PC-3 (cell line): ENCODE data around the gene CHD3. TPM values are rescaled to one million over a fixed set of nuclear protein-coding genes. Genes with fewer than 3 reads are reported as not detected.

Experiments
- ATAC-seq: fragments of 200-7000 bp; cut with Tn5 transposase; 2 replicates; pipeline ENCODE4 v1.9.1; 2020; ENCODE audit warnings: mild to moderate bottlenecking, moderate library complexity
- BruUV-seq: library from RNA; stranded (reverse); fragments of 400-500 nt; replicated peaks from 2 replicates; lab custom pipeline; 2021; lab: Mats Ljungman, UMichigan
- CTCF ChIA-PET: fragments of 300-600 bp; sonication (Branson Sonifier 250); formaldehyde crosslinking; loops from one replicate; lab custom pipeline; 2022; ENCODE audit warnings: antibody characterized with exemption; lab: Charles Lee
- POLR2A ChIA-PET: fragments of 300-600 bp; sonication (Branson Sonifier 250); formaldehyde crosslinking; loops from one replicate; lab custom pipeline; 2022; ENCODE audit warnings: antibody characterized with exemption; ENCODE audit not compliant: unreplicated experiment; lab: Charles Lee
- DNase-seq: peaks from one replicate; pipeline ENCODE4 v3.0.0-alpha.2; 2015
- H2AFZ ChIP-seq: fragments of 300-600 bp; sonication (generic); 2 replicates; pipeline ENCODE4 v1.6.0; 2016; ENCODE audit warnings: antibody characterized with exemption, low read length
- H3F3A ChIP-seq: fragments of 300-600 bp; sonication (generic); one replicate; pipeline ENCODE4 v1.6.0; 2017; ENCODE audit warnings: antibody characterized with exemption, low read length, control low read depth, mild to moderate bottlenecking; ENCODE audit not compliant: unreplicated experiment
- H3K27ac ChIP-seq: fragments of 300-600 bp; sonication (generic); 2 replicates; pipeline ENCODE4 v1.5.1; 2016; ENCODE audit warnings: mild to moderate bottlenecking, low read length
- H3K27me3 ChIP-seq: fragments of 300-600 bp; sonication (generic); 2 replicates; pipeline ENCODE4 v1.6.1; 2016; ENCODE audit warnings: low read length, mixed read lengths
- H3K36me3 ChIP-seq: fragments of 300-600 bp; sonication (generic); 2 replicates; pipeline ENCODE4 v1.6.1; 2016; ENCODE audit warnings: low read depth, mixed run types, low read length, mixed read lengths
- H3K4me1 ChIP-seq: fragments of 300-600 bp; sonication (generic); 2 replicates; pipeline ENCODE4 v1.5.1; 2016; ENCODE audit warnings: low read length; ENCODE audit not compliant: insufficient read depth
- H3K4me2 ChIP-seq: fragments of 300-600 bp; sonication (generic); 2 replicates; pipeline ENCODE4 v1.6.0; 2016; ENCODE audit warnings: low read length
- H3K4me3 ChIP-seq: fragments of 300-600 bp; sonication (generic); 2 replicates; pipeline ENCODE4 v1.5.1; 2016; ENCODE audit warnings: mild to moderate bottlenecking, low read length, mixed read lengths
- H3K79me2 ChIP-seq: fragments of 300-600 bp; sonication (generic); 2 replicates; pipeline ENCODE4 v1.6.1; 2017; ENCODE audit warnings: low read length, mixed read lengths
- H3K9ac ChIP-seq: fragments of 300-600 bp; sonication (generic); 2 replicates; pipeline ENCODE4 v1.6.0; 2016; ENCODE audit warnings: mild to moderate bottlenecking, low read length
- H3K9me2 ChIP-seq: fragments of 300-600 bp; sonication (generic); replicated peaks from 2 replicates; pipeline ENCODE4 v1.6.1; 2016; ENCODE audit warnings: mixed run types, low read length, mixed read lengths
- H3K9me3 ChIP-seq: fragments of 300-600 bp; sonication (generic); 2 replicates; pipeline ENCODE4 v1.6.1; 2016; ENCODE audit warnings: low read length, mixed read lengths
- H4K20me1 ChIP-seq: fragments of 300-600 bp; sonication (generic); 2 replicates; pipeline ENCODE4 v1.6.1; 2016; ENCODE audit warnings: low read length, mixed read lengths
- CTCF ChIP-seq: fragments of 300-600 bp; sonication (generic); conservative IDR thresholded peaks from 2 replicates; pipeline ENCODE4 v1.5.1; 2017; ENCODE audit warnings: antibody characterized with exemption, low read depth, mild to moderate bottlenecking, low read length
- EZH2 ChIP-seq: fragments of 300-600 bp; sonication (generic); IDR thresholded peaks from one replicate; pipeline ENCODE4 v1.6.1; 2017; ENCODE audit warnings: antibody characterized with exemption, mild to moderate bottlenecking, low read length; ENCODE audit not compliant: unreplicated experiment
- EZH2phosphoT487 ChIP-seq: fragments of 300-600 bp; sonication (generic); IDR thresholded peaks from 2 replicates; pipeline ENCODE4 v1.6.1; 2018; ENCODE audit warnings: mild to moderate bottlenecking, antibody characterized with exemption, low read length, borderline replicate concordance
- intact Hi-C: fragments of 100-400 bp; cut with micrococcal nuclease; formaldehyde crosslinking; loops from 2 replicates; pipeline ENCODE4 v1.9.0; 2023
- total RNA-seq: library from RNA; depleted of rRNA; stranded (reverse); fragments of >200 nt; gene quantifications from 2 replicates; pipeline ENCODE4 v1.2.3, GENCODE V29; 2014

CHD3 gene
- total RNA-seq, 1 experiment from 2014 or later, result 102 TPM

- no peaks in the 10 kb centered on the region for H3F3A ChIP-seq
- TF ChIP-seq CTCF (no peak), EZH2 (no peak), EZH2phosphoT487 (no peak)
- H3K9me2 ChIP-seq, result no peaks in the 10 kb centered on the region
- no peaks in the 10 kb centered on the region for H3K36me3 ChIP-seq
- no peak overlapping the region for H3K4me2 ChIP-seq
- BruUV-seq, result no TSS peak
- no peaks in the 10 kb centered on the region for H3K79me2 ChIP-seq
- no peak overlapping the region for H3K27ac ChIP-seq
- H3K9me3 ChIP-seq, result no peaks in the 10 kb centered on the region
- CTCF ChIA-PET, result no interaction called here
- no peak overlapping the region for H3K9ac ChIP-seq
- intact Hi-C loops, result no loop called here
- no peaks in the 10 kb centered on the region for H3K27me3 ChIP-seq
- POLR2A ChIA-PET, result no interaction called here
- no peaks in the 10 kb centered on the region for H4K20me1 ChIP-seq
- peaks cover 4% of the 10 kb centered on the region for H3K4me1 ChIP-seq
- no peak for ATAC-seq
- H3K4me3 ChIP-seq, result no peak overlapping the region
- DNase-seq, result no peak
- H2AFZ ChIP-seq, result no peak overlapping the region
Measured at GRCh38 chr17:7955414-7956227, 67.0 kb downstream of the CHD3 start.

- POLR2A ChIA-PET, result no interaction called here
- no TSS peak for BruUV-seq
- H3K9me3 ChIP-seq, result no peaks in the 10 kb centered on the region
- H3K79me2 ChIP-seq, result no peaks in the 10 kb centered on the region
- H3K4me3 ChIP-seq, result no peak overlapping the region
- no peak for DNase-seq
- no peak overlapping the region for H3K9ac ChIP-seq
- H3F3A ChIP-seq, result no peaks in the 10 kb centered on the region
- CTCF ChIA-PET, result no interaction called here
- H3K27me3 ChIP-seq, result no peaks in the 10 kb centered on the region
- ATAC-seq, result no peak
- H3K9me2 ChIP-seq, result no peaks in the 10 kb centered on the region
- no peaks in the 10 kb centered on the region for H4K20me1 ChIP-seq
- TF ChIP-seq CTCF, result no peak
- no peak for TF ChIP-seq EZH2
- no peak for TF ChIP-seq EZH2phosphoT487
- H3K4me1 ChIP-seq, result peaks cover 4% of the 10 kb centered on the region
- no peak overlapping the region for H2AFZ ChIP-seq
- intact Hi-C loops, result no loop called here
- H3K36me3 ChIP-seq, result no peaks in the 10 kb centered on the region
- no peak overlapping the region for H3K4me2 ChIP-seq
- H3K27ac ChIP-seq, result no peak overlapping the region
Measured at GRCh38 chr17:7956228-7956965, 67.8 kb downstream of the CHD3 start.
